T-helper 2 cell treated with Interferon-gamma antibody and Interleukin-4, amounts not matched to agents 5 μg/mL and 100 μg/mL, for 36 hours (primary cell): ENCODE measurements around the gene GSDME.

Source experiments
- DNase-seq: peaks from one replicate; pipeline ENCODE4 v3.0.0; 2021; ENCODE audit warnings: low spot score
- H3K27ac Mint-ChIP-seq: one replicate; pipeline ENCODE4 v1.8.0; 2021; ENCODE audit warnings: mild to moderate bottlenecking, mixed read lengths
- H3K27me3 Mint-ChIP-seq: one replicate; pipeline ENCODE4 v1.8.0; 2021; ENCODE audit warnings: low read depth, mixed read lengths
- H3K36me3 Mint-ChIP-seq: one replicate; pipeline ENCODE4 v1.8.0; 2021; ENCODE audit warnings: low read depth, mixed read lengths
- H3K4me1 Mint-ChIP-seq: one replicate; pipeline ENCODE4 v1.8.0; 2021; ENCODE audit warnings: low read depth, mixed read lengths
- H3K4me3 Mint-ChIP-seq: one replicate; pipeline ENCODE4 v1.8.0; 2022; ENCODE audit warnings: mild to moderate bottlenecking, moderate library complexity, mixed read lengths
- H3K9me3 Mint-ChIP-seq: one replicate; pipeline ENCODE4 v1.8.0; 2021; ENCODE audit warnings: mixed read lengths

Gene GSDME

DNA sequence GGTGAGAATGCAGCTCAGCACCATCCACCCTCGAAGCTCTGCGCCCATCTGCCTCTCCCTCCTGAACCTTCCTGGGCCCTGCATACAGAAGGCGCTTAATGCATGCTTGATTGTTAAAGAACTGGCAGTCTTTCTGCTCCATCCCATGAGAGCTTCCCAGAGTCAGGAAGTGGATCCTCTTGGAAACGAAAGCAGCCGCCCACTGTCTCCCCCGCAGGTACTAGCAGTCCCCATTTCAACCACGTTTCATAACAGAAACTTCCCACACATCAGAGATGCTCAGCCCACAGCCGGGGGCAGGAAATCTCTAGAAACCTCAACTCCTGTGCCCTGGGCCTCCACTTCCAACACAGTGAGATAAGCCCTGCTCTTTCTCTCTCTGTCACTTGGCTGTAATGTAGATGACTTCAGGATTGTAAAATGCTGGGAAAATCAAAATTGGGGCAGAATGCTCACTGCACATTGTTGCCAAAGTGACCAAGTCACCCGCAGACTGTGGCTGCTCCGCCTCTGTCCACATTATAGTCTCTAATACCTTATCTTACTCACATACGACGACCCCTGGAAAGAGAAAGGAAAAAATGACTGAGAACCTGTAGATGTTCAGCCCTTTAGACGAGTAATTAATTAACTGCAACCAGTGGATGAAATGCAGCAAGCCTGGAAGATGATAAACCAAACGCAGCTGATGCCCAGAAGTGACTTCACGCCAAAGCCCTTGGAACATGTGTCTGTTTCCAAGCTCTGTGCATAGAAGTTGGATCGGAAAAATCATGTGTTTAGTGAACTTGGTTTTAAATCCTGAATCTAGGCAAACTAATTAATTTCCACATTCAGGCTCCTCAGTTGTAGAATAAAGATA, 28.5 kb downstream of the GSDME start:
- no peaks in the 10 kb centered on the region for H3K36me3 Mint-ChIP-seq
- H3K9me3 Mint-ChIP-seq: no peaks in the 10 kb centered on the region
- peak overlapping the region; percentile 55 for H3K4me3 Mint-ChIP-seq
- DNase-seq: peak; percentile 58
- H3K27me3 Mint-ChIP-seq: peaks cover 3% of the 10 kb centered on the region
- peak overlapping the region; percentile 20 for H3K27ac Mint-ChIP-seq
- H3K4me1 Mint-ChIP-seq: peaks cover 30% of the 10 kb centered on the region

DNA sequence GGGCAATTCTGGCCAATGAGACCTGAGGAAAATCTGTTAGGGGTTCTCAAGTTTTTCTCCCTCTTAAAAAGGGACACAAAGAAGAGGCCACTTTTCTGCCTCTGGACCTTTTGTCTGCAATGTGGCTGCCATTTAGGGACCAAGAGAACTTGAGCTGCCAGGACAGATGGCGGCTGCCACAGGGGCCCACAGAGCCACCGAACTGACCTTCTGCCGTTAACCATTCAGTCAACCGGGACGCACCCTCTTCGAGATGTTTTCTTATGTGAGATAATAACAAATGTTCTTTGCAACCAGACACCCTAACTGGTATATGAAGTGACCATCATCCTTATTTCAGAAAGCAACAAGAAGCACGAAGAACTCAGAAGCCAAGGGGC, 29.2 kb downstream of the GSDME start:
- Mint-ChIP-seq H3K4me1 (peaks cover 30% of the 10 kb centered on the region), H3K4me3 (peak overlapping the region; percentile 55), H3K36me3 (no peaks in the 10 kb centered on the region), H3K27ac (peak overlapping the region; percentile 20), H3K9me3 (no peaks in the 10 kb centered on the region), H3K27me3 (peaks cover 3% of the 10 kb centered on the region)
- DNase-seq: no peak

DNA sequence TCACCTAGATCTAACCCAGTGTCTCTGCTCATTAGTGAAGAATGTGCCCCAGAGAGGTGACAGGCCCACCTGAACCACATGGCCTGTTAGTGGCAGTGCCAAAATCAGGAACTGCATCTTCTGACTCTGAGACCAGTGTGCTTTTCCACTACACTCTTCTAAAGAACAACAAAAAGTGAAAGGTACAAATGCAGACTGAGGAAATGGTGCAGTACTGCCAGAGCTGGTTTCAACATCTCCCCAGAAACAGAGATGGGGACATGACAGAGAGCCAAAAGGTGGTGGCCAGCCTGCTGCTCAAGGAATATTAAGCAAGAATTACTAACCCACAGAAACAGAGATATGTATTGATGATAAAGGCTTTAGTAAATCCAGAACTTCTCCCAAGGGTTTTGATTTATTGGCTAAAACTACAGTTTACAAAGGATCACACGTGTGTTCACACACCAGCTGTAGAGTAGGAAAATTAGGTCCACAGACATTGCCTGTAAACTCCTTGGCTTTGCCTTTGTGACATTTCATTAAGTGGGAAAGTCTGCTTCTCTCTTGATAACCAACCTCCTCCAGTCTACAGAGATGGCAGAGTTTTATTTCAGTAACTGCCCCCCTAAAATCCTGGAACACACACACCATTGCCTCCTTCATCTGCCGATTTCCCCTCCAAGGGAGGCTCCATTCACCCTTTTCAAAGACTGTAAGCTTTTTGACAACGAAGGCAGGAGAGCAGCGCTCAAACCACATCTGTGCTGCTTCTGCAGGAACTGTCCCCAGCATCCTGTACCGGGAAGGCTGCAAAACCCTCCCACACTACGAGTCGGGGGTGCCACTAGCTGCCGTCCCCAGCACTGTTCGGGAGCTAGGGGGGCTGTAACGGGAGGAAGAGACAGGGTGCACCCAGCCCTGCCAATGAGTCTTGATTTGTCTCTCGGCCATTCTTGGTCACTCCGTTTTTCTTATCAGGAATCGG, 29.8 kb downstream of the GSDME start:
- Mint-ChIP-seq H3K9me3 (no peaks in the 10 kb centered on the region), H3K27ac (no peak overlapping the region), H3K4me3 (peak overlapping the region; percentile 37), H3K27me3 (peaks cover 3% of the 10 kb centered on the region), H3K36me3 (no peaks in the 10 kb centered on the region), H3K4me1 (peaks cover 30% of the 10 kb centered on the region)
- no peak for DNase-seq

DNA sequence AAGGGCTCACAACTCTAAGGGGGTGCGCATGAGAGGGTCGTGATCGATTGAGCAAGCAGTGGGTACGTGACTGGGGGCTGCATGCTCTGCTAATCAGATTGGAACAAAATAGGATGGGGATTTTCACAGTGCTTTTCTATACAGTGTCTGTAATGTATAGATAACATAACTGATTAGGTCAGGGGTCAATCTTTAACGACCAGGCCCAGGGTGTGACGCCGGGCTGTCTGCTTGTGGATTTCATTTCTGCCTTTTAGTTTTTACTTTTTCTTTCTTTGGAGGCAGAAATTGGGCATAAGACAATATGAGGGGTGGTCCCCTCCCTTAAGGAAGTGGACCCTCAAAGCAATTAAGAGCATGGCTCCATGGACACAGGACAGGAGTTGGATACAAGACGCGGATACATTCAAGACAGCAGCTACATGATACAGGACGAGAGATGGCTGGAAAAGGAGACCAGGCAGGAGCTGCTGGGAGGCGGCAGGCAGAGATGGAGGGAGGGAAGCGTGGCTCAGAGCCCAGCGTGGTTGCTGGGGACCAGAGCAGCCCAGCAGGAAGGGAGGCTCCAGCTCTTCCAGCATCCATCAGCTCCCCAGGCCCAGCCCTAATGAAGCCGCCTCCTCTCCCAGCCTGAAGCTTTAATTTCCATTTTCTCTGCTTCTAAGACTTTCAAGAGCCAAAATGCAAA, 31.6 kb downstream of the GSDME start:
- H3K36me3 Mint-ChIP-seq: no peaks in the 10 kb centered on the region
- H3K4me1 Mint-ChIP-seq: peaks cover 30% of the 10 kb centered on the region
- H3K27ac Mint-ChIP-seq: no peak overlapping the region
- H3K9me3 Mint-ChIP-seq: no peaks in the 10 kb centered on the region
- peaks cover 3% of the 10 kb centered on the region for H3K27me3 Mint-ChIP-seq
- H3K4me3 Mint-ChIP-seq: no peak overlapping the region
- no peak for DNase-seq

DNA sequence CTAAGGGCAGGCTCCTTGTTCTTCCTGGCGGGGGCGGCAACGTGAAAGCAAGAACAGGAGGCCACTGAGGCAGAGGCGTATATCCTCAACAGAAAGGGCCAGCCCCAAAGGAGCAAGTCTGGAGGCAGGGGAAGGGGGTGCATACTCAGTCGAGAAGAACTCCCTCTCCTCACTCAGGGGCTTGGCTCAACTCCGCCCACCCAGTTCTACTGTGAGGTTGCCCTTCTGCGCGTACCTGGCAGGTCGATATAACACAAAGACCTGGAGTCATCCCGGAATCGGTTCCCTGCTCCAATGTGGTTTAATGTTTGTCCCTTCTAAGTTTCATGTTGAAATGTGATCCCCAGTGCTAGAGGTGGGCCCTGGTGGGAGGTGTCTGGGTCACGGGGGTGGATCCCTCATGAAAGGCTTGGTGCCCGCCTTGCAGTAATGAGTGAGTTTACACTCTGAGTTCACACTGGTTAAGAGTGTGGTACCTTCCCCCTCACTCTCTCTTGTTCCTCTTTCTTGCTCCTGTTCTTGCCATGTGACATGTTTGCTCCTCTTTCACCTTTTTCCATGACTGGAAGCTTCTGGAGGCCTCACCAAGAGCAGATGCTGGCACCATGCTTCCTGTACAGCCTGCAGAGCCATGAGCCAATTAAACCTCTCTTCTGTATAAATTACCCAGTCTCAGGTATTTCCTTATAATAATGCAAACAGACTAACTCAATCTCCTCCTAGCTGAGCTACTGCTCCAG, 32.6 kb downstream of the GSDME start:
- peaks cover under 1% of the 10 kb centered on the region for H3K27me3 Mint-ChIP-seq
- no peak overlapping the region for H3K4me3 Mint-ChIP-seq
- no peaks in the 10 kb centered on the region for H3K9me3 Mint-ChIP-seq
- DNase-seq: no peak
- peaks cover 26% of the 10 kb centered on the region for H3K4me1 Mint-ChIP-seq
- no peak overlapping the region for H3K27ac Mint-ChIP-seq
- no peaks in the 10 kb centered on the region for H3K36me3 Mint-ChIP-seq

DNA sequence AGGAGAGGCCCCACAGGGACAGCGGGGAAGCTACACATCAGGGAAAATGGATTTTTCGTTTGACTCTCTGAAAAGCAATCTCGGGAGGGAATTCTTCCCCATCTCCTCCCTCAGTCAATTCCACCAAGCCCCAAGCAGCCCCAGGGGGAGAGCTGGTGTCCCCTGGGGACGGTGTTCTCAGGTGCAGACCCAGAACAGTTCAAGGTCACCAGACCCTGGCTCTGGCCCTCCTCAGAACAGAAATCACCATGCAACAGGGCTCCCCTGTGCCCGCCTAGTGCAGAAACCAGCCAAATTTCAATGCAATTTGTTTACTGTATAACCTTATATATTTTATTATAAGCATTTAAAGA, 34.1 kb downstream of the GSDME start:
- no peak overlapping the region for H3K4me3 Mint-ChIP-seq
- DNase-seq: no peak
- no peaks in the 10 kb centered on the region for H3K36me3 Mint-ChIP-seq
- H3K27me3 Mint-ChIP-seq: no peaks in the 10 kb centered on the region
- H3K27ac Mint-ChIP-seq: no peak overlapping the region
- peaks cover 14% of the 10 kb centered on the region for H3K4me1 Mint-ChIP-seq
- no peaks in the 10 kb centered on the region for H3K9me3 Mint-ChIP-seq

DNA sequence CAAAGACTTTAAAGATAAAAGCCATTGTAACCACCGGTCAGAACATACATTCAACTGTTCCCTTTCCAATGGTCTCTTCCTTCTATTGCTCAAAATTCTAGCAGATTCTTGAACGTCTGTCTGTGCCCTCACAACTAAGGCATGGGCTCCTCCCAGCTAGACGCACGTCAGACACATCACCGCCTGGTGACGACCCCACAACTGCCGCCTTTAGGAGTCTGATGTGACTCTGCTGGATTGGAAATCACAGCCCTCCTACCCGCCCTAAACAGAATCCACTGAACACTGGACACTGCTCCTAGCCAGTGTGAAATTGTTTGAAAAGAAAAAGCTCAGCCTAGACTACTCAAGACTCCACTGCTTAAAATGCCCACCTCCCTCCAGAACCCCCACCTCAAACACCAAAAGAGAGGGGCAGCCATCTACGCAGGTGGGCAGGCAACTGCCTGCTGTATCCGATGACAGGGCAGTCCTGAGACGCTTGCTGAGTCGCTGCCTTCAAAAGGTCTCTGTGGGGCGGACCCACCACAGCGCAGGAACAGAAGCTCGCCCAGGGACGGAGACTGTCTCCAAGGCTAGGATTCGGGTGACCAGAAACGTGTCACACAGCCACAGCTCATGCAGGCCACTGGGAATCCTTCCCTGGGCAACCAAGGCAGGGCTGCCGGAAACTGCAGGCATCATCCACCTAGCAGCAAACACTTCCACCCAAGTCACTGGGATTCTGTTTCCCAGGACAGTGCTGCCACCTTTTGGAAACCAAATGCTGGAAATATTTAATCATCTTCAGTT, 34.7 kb downstream of the GSDME start:
- no peaks in the 10 kb centered on the region for H3K9me3 Mint-ChIP-seq
- no peak overlapping the region for H3K27ac Mint-ChIP-seq
- no peak overlapping the region for H3K4me3 Mint-ChIP-seq
- peaks cover 8% of the 10 kb centered on the region for H3K4me1 Mint-ChIP-seq
- DNase-seq: no peak
- no peaks in the 10 kb centered on the region for H3K27me3 Mint-ChIP-seq
- no peaks in the 10 kb centered on the region for H3K36me3 Mint-ChIP-seq

DNA sequence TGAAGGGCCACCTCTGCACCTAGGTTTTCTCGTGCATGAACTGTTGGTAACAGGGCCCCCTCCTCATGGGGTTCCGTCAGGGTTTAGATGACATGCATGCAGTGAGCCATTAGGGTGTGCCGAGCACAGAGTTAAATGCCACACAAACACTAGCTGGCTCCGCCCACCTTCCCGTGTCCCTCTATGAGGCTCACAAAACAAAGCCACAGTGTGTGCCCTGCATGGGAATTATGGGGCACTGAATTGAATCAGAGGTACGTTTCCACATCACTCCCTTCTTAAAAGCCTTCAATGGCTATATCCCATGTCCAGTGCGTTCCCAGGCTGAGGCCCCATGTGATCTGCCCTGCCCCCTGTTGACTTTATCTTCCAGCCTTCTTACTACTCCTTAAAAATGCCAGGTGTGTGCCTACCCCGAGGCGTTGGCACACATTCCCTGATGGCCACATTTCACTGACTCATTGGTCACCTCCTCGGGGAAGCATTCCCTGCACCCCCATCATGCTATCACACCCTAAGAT, 35.7 kb downstream of the GSDME start:
- Mint-ChIP-seq H3K9me3 (no peaks in the 10 kb centered on the region), H3K4me1 (no peaks in the 10 kb centered on the region), H3K4me3 (no peak overlapping the region), H3K27ac (no peak overlapping the region), H3K36me3 (no peaks in the 10 kb centered on the region), H3K27me3 (no peaks in the 10 kb centered on the region)
- DNase-seq: no peak

DNA sequence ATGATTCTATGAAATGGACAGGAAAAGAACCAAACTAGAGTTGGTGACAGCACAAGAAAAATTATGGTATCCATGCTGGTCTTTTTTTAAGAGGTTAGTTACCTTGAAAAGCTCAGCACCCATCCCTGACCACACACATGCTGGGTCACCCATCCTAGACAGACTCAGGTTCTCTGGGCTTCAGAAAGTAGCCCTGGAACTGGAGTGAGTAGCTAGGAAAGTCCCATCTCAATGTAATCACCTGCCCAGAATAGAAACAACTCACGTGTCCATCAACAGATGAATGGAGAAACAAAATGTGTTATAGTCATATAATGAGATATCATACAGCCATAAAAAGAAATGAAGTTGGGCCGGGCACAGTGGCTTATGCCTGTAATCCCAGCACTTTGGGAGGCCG, 37.0 kb downstream of the GSDME start:
- Mint-ChIP-seq H3K27me3 (no peaks in the 10 kb centered on the region), H3K27ac (no peak overlapping the region), H3K9me3 (no peaks in the 10 kb centered on the region), H3K4me1 (peaks cover 7% of the 10 kb centered on the region), H3K36me3 (no peaks in the 10 kb centered on the region), H3K4me3 (no peak overlapping the region)
- no peak for DNase-seq

DNA sequence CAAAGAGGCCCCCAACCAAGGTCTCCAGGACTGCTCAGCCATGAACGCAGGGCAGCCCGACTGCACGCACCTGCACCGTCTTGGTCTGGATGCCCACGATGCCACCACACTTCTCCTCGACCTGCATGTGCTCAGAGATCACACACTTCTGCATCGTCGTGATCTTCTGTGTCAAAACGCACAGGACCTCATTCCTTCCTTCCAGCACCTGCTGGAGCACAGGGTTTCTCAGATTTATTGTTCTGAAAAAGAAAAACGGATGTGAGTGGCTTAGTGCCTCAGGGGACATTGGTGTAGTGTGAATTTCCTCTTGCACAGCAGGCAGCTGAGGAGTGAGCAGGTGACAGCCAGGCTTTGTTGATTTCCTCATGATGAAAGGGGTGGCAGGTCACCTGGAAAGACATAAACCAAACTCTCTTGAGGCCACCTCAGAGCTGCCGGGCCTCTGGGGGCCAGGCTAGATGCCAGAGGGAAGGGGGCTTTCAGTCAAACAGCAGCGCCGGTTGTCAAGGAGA, 38.2 kb downstream of the GSDME start:
- Mint-ChIP-seq H3K36me3 (no peaks in the 10 kb centered on the region), H3K4me1 (peaks cover 10% of the 10 kb centered on the region), H3K9me3 (no peaks in the 10 kb centered on the region), H3K27ac (no peak overlapping the region), H3K27me3 (no peaks in the 10 kb centered on the region), H3K4me3 (no peak overlapping the region)
- DNase-seq: no peak

DNA sequence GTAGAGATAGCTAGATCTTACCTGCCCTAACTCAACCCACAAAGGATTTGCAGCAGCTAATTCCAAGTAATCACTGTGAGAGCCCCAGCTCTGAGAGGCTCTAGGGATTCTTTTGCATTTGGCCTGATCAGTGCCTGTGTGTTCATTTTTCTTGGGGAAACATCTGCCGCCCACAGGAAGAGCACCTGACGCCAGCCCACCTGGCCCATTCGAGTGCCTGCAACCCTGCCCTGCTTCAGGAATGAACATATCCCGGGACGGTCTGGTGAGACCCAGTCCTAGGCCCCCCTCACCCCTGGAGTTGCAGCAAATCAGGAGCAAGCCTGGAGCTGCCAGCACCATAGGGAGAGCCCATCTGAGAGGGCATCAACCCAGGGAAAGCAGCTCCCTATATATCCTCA, 38.8 kb downstream of the GSDME start:
- no peaks in the 10 kb centered on the region for H3K9me3 Mint-ChIP-seq
- H3K4me3 Mint-ChIP-seq: no peak overlapping the region
- H3K27ac Mint-ChIP-seq: no peak overlapping the region
- DNase-seq: no peak
- peaks cover 10% of the 10 kb centered on the region for H3K4me1 Mint-ChIP-seq
- H3K27me3 Mint-ChIP-seq: no peaks in the 10 kb centered on the region
- H3K36me3 Mint-ChIP-seq: no peaks in the 10 kb centered on the region

DNA sequence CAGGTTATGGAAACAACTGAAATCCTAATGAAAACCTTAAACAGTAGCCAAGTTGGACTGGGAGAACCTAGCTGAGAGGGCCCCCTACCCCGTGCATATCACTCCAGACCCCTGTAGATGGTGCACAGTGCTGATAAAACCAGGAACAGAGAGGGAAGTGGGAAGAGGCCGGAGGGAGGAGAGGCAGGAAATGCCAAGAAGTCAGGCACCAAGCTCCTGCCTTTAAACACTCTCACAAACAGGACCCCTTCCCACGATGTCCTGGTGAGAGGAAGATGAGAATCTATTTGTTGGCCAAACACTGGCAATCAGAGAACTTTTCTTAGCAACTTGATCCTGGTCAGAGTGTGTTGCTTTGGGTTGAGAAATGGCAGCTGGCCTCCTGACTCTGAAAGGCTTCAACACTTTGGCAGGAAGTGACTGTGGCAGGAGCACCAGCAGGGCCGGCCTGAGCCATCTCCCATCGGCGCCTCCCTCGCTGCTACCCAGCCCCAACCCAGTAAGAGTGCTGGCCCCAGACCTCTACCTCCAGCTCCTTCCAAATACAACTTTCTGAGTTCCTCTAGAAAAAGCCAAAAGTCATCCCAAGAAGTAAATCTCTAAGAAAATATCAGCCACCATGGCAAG, 39.5 kb downstream of the GSDME start:
- Mint-ChIP-seq H3K36me3 (no peaks in the 10 kb centered on the region), H3K27ac (no peak overlapping the region), H3K9me3 (no peaks in the 10 kb centered on the region), H3K4me1 (peaks cover 10% of the 10 kb centered on the region), H3K27me3 (no peaks in the 10 kb centered on the region), H3K4me3 (no peak overlapping the region)
- DNase-seq: no peak
